HepG2 (cell line): ENCODE measurements around the gene DGAT2. TPM values are rescaled to one million over a fixed set of nuclear protein-coding genes. Genes with fewer than 3 reads are reported as not detected.

ENCODE experiments used
- AGO2 ChIP-seq: fragments of 200-400 bp; formaldehyde crosslinking; optimal IDR thresholded peaks from 2 replicates; pipeline ENCODE3; 2017; ENCODE audit warnings: mild to moderate bottlenecking, low read depth, low read length, moderate library complexity
- CHD2 ChIP-seq: IDR thresholded peaks from 2 replicates; pipeline ENCODE4 v1.6.1; 2011; ENCODE audit warnings: low read depth, low read length, improper control_type of control experiment
- GABPB1 ChIP-seq: IDR thresholded peaks from 2 replicates; pipeline ENCODE4 v1.6.1; 2016; ENCODE audit warnings: mild to moderate bottlenecking, missing genetic modification reagents, moderate library complexity, missing compliant biosample characterization
- GLI4 ChIP-seq: sonication (generic); formaldehyde crosslinking; IDR thresholded peaks from 2 replicates; pipeline ENCODE4 v1.5.1; 2020; ENCODE audit warnings: missing genetic modification reagents, mild to moderate bottlenecking, moderate library complexity, borderline replicate concordance
- NFE2 ChIP-seq: sonication (generic); formaldehyde crosslinking; IDR thresholded peaks from 2 replicates; pipeline ENCODE4 v1.4.0; 2020; ENCODE audit warnings: missing genetic modification reagents
- NFE2L2 ChIP-seq: fragments of 150-350 bp; IDR thresholded peaks from 2 replicates; pipeline ENCODE4 v1.6.1; 2014; ENCODE audit warnings: low read length
- NFYB ChIP-seq: sonication (generic); formaldehyde crosslinking; IDR thresholded peaks from 2 replicates; pipeline ENCODE4 v1.4.0; 2020; ENCODE audit warnings: missing genetic modification reagents
- NR1H2 ChIP-seq: sonication (generic); formaldehyde crosslinking; IDR thresholded peaks from 2 replicates; pipeline ENCODE4 v1.8.1; 2022; ENCODE audit warnings: low read depth, missing genetic modification reagents, borderline replicate concordance
- NR2F2 ChIP-seq: IDR thresholded peaks from 2 replicates; pipeline ENCODE4 v1.6.1; 2012; ENCODE audit warnings: low read depth, inconsistent platforms, borderline replicate concordance
- SIX1 ChIP-seq: sonication (generic); formaldehyde crosslinking; IDR thresholded peaks from 2 replicates; pipeline ENCODE4 v1.4.0; 2020; ENCODE audit warnings: missing genetic modification reagents, borderline replicate concordance
- SMYD3 ChIP-seq: sonication (generic); formaldehyde crosslinking; IDR thresholded peaks from 2 replicates; pipeline ENCODE4 v1.8.1; 2023; ENCODE audit warnings: mild to moderate bottlenecking, missing genetic modification reagents
- TGIF2 ChIP-seq: IDR thresholded peaks from 2 replicates; pipeline ENCODE4 v1.6.1; 2016; ENCODE audit warnings: control low read depth, missing compliant biosample characterization
- ZNF577 ChIP-seq: sonication (generic); formaldehyde crosslinking; IDR thresholded peaks from 2 replicates; pipeline ENCODE4 v1.4.0; 2020; ENCODE audit warnings: mild to moderate bottlenecking, low read depth, missing genetic modification reagents, borderline replicate concordance
- ZNF878 ChIP-seq: sonication (generic); formaldehyde crosslinking; IDR thresholded peaks from 2 replicates; pipeline ENCODE4 v1.8.1; 2023; ENCODE audit warnings: mild to moderate bottlenecking, missing genetic modification reagents, moderate library complexity
- polyA plus RNA-seq, 8 experiments: library from polyadenylated mRNA; depleted of rRNA in 3 of 8; stranded (reverse) in 7 of 8; unstranded in 1 of 8; fragments of >200 nt; fragmentation: Illumina TruSeq in 4 of 8; extraction: Trizol in 4 of 8; gene quantifications; 2 replicates each; pipeline versions ENCODE4 v1.2.1 to v1.2.3, GENCODE V29; 2011 to 2016; ENCODE audit warnings: low read depth in 4 of 8, missing spikeins in 1 of 8, mixed read lengths in 1 of 8; ENCODE audit not compliant: insufficient read depth in 1 of 8
- total RNA-seq, 5 experiments: library from RNA; depleted of rRNA; stranded (reverse); fragments of >200 nt; fragmentation: Illumina TruSeq; extraction: Trizol; gene quantifications; 2 replicates each; pipeline ENCODE4 v1.2.3, GENCODE V29; 2016; ENCODE audit warnings: low read depth in 1 of 5
- TF ChIP-seq, protein P1 (sequence below): sonication (generic); formaldehyde crosslinking; IDR thresholded peaks from 2 replicates; pipeline ENCODE4 v1.8.1; 2022; ENCODE audit warnings: low read depth, mild to moderate bottlenecking, missing genetic modification reagents
- TF ChIP-seq, protein P2 (sequence below): sonication (generic); formaldehyde crosslinking; IDR thresholded peaks from 2 replicates; pipeline ENCODE4 v1.4.0; 2020; ENCODE audit warnings: mild to moderate bottlenecking, missing genetic modification reagents
- TF ChIP-seq, protein P3 (sequence below), 2 experiments: sonication (generic) in 1 of 2; formaldehyde crosslinking in 1 of 2; IDR thresholded peaks; 2 replicates each; pipeline versions ENCODE4 v1.4.0 to v1.6.1; 2018 to 2020; ENCODE audit warnings: missing genetic modification reagents in 2 of 2, borderline replicate concordance in 1 of 2, low read depth in 1 of 2, mild to moderate bottlenecking in 1 of 2, missing biosample characterization in 1 of 2
- TF ChIP-seq, protein P4 (sequence below): sonication (generic); formaldehyde crosslinking; IDR thresholded peaks from 2 replicates; pipeline ENCODE4 v1.9.0; 2021; ENCODE audit warnings: missing genetic modification reagents, mild to moderate bottlenecking, borderline replicate concordance
- TF ChIP-seq, protein P5 (sequence below): IDR thresholded peaks from 2 replicates; pipeline ENCODE4 v1.6.1; 2016; ENCODE audit warnings: low read depth, borderline replicate concordance
- TF ChIP-seq, protein P6 (sequence below): sonication (generic); formaldehyde crosslinking; IDR thresholded peaks from 2 replicates; pipeline ENCODE4 v1.9.0; 2021; ENCODE audit warnings: missing genetic modification reagents, mild to moderate bottlenecking, borderline replicate concordance

Gene DGAT2
- total and polyA plus RNA-seq, 2 of the 13 experiments (the other 11 are each of a cell fraction or from before 2014, with no cell fraction given), result 39.0 to 65.6 TPM

- TF ChIP-seq, protein P1, sequence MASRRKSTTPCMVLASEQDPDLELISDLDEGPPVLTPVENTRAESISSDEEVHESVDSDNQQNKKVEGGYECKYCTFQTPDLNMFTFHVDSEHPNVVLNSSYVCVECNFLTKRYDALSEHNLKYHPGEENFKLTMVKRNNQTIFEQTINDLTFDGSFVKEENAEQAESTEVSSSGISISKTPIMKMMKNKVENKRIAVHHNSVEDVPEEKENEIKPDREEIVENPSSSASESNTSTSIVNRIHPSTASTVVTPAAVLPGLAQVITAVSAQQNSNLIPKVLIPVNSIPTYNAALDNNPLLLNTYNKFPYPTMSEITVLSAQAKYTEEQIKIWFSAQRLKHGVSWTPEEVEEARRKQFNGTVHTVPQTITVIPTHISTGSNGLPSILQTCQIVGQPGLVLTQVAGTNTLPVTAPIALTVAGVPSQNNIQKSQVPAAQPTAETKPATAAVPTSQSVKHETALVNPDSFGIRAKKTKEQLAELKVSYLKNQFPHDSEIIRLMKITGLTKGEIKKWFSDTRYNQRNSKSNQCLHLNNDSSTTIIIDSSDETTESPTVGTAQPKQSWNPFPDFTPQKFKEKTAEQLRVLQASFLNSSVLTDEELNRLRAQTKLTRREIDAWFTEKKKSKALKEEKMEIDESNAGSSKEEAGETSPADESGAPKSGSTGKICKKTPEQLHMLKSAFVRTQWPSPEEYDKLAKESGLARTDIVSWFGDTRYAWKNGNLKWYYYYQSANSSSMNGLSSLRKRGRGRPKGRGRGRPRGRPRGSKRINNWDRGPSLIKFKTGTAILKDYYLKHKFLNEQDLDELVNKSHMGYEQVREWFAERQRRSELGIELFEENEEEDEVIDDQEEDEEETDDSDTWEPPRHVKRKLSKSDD (CRISPR knock-in tag), result no peak
- TF ChIP-seq, protein P2, sequence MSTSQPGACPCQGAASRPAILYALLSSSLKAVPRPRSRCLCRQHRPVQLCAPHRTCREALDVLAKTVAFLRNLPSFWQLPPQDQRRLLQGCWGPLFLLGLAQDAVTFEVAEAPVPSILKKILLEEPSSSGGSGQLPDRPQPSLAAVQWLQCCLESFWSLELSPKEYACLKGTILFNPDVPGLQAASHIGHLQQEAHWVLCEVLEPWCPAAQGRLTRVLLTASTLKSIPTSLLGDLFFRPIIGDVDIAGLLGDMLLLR (CRISPR knock-in tag), result no peak
- no peak; the same call in 1 of the 2 replicates for TF ChIP-seq ZNF878 (CRISPR knock-in tag)
- peak; percentile 71; the same call in 1 of the 2 replicates for TF ChIP-seq CHD2
- TF ChIP-seq, protein P3, sequence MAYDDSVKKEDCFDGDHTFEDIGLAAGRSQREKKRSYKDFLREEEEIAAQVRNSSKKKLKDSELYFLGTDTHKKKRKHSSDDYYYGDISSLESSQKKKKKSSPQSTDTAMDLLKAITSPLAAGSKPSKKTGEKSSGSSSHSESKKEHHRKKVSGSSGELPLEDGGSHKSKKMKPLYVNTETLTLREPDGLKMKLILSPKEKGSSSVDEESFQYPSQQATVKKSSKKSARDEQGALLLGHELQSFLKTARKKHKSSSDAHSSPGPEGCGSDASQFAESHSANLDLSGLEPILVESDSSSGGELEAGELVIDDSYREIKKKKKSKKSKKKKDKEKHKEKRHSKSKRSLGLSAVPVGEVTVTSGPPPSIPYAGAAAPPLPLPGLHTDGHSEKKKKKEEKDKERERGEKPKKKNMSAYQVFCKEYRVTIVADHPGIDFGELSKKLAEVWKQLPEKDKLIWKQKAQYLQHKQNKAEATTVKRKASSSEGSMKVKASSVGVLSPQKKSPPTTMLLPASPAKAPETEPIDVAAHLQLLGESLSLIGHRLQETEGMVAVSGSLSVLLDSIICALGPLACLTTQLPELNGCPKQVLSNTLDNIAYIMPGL (CRISPR knock-in tag; IDR thresholded peaks at IDR 0.05; ENCODE audit: borderline replicate concordance in 1 of 2, low read depth in 1 of 2), result no peak
- TF ChIP-seq GABPB1, result peak; percentile 24; the same call in 1 of the 2 replicates
- TF ChIP-seq, protein P4, sequence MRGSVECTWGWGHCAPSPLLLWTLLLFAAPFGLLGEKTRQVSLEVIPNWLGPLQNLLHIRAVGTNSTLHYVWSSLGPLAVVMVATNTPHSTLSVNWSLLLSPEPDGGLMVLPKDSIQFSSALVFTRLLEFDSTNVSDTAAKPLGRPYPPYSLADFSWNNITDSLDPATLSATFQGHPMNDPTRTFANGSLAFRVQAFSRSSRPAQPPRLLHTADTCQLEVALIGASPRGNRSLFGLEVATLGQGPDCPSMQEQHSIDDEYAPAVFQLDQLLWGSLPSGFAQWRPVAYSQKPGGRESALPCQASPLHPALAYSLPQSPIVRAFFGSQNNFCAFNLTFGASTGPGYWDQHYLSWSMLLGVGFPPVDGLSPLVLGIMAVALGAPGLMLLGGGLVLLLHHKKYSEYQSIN (CRISPR knock-in tag), result no peak
- TF ChIP-seq ZNF577 (CRISPR knock-in tag), result no peak
- TF ChIP-seq SMYD3 (CRISPR knock-in tag), result no peak
- TF ChIP-seq TGIF2 (CRISPR knock-in tag), result 0 out of 2 replicates have a peak, but pooled peaks have one; percentile 57
- no peak for TF ChIP-seq GLI4 (CRISPR knock-in tag)
- TF ChIP-seq NFYB (CRISPR knock-in tag), result no peak
- no peak for TF ChIP-seq NFE2 (CRISPR knock-in tag)
- no peak for TF ChIP-seq NFE2L2
- TF ChIP-seq, protein P5, sequence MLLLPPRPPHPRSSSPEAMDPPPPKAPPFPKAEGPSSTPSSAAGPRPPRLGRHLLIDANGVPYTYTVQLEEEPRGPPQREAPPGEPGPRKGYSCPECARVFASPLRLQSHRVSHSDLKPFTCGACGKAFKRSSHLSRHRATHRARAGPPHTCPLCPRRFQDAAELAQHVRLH, result peak; percentile 62; the same call in 1 of the 2 replicates
- TF ChIP-seq, protein P6, sequence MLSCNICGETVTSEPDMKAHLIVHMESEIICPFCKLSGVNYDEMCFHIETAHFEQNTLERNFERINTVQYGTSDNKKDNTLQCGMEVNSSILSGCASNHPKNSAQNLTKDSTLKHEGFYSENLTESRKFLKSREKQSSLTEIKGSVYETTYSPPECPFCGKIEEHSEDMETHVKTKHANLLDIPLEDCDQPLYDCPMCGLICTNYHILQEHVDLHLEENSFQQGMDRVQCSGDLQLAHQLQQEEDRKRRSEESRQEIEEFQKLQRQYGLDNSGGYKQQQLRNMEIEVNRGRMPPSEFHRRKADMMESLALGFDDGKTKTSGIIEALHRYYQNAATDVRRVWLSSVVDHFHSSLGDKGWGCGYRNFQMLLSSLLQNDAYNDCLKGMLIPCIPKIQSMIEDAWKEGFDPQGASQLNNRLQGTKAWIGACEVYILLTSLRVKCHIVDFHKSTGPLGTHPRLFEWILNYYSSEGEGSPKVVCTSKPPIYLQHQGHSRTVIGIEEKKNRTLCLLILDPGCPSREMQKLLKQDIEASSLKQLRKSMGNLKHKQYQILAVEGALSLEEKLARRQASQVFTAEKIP, result no peak
- TF ChIP-seq AGO2, result no peak
- TF ChIP-seq SIX1, result no peak
- TF ChIP-seq NR2F2, result peak; percentile 77; the same call in 1 of the 2 replicates
- TF ChIP-seq NR1H2 (CRISPR knock-in tag), result no peak
These were observed 5.7 kb upstream of the DGAT2 start (continued) for GRCh38 chr11:75762885-75763284.
